ENCODE results near the gene FPR3. TPM values are rescaled to one million over a fixed set of nuclear protein-coding genes. Genes with fewer than 3 reads are reported as not detected.
A peak's percentile ranks its signal among the peaks of the same experiment; 100 is the strongest.

FPR3 gene
- total and polyA plus RNA-seq, 12 donors: 0.73 to 16.5 (median 3.1) TPM

DNA sequence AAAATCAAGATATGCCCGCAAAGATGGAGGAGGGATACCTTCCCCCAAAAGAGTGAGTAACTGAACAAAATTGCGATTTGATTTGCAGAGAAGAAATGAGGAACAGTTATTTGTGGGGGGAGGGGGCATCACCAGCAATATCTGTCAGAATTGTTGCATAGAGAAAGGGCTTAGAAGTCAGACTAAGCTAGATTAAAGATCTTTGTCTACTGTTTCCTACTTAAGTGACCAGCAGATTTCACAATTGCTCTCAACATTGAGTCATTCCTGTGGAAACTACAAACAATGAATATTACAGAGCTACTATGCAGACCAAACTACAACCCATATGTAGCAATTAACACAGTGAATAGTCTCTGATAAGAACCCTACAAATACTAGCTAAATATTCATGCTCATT is 27.4 kb downstream of the FPR3 start:
- WGBS, 2 donors: 83 to 89% methylated on average over 2 of the region's 2 CpGs
- intact Hi-C loops (cut with DNase I): no loop called here
- DNase-seq (no peak), ATAC-seq (peak in 1 of 8 donors; percentile 33)
- Histone ChIP-seq H3K4me1 (peaks cover 0 to 78% (median 0%) of the 10 kb centered on the region in 9 donors), H3K9me3 (peaks cover 0 to 9% (median 0%) of the 10 kb centered on the region in 11 donors), H3K27ac (peak overlapping the region in 1 of 10 donors; percentile 83), H3K36me3 (no peaks in the 10 kb centered on the region), H3K4me3 (no peak overlapping the region), H3K27me3 (no peaks in the 10 kb centered on the region)
- TF ChIP-seq, protein P1, sequence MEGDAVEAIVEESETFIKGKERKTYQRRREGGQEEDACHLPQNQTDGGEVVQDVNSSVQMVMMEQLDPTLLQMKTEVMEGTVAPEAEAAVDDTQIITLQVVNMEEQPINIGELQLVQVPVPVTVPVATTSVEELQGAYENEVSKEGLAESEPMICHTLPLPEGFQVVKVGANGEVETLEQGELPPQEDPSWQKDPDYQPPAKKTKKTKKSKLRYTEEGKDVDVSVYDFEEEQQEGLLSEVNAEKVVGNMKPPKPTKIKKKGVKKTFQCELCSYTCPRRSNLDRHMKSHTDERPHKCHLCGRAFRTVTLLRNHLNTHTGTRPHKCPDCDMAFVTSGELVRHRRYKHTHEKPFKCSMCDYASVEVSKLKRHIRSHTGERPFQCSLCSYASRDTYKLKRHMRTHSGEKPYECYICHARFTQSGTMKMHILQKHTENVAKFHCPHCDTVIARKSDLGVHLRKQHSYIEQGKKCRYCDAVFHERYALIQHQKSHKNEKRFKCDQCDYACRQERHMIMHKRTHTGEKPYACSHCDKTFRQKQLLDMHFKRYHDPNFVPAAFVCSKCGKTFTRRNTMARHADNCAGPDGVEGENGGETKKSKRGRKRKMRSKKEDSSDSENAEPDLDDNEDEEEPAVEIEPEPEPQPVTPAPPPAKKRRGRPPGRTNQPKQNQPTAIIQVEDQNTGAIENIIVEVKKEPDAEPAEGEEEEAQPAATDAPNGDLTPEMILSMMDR (IDR thresholded peaks at IDR 0.05): no peak

DNA sequence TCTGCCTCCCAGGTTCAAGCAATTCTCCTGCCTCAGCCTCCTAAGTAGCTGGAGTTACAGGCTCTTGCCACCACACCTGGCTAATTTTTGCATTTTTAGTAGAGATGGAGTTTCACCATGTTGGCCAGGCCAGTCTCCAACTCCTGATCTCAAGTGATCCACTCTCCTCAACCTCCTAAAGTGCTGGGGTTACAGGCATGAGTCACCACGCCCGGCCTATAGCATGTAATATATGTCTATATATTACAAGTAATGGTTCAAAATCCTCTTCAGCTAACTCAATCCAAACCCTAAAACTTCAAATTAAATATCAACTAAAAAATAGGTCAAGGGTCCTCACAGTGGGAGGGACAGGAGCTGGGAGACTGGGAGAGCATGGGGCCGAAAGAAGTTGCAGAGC is 28.0 kb downstream of the FPR3 start:
- Histone ChIP-seq H3K36me3 (no peaks in the 10 kb centered on the region), H3K4me1 (peaks cover 0 to 74% (median 0%) of the 10 kb centered on the region in 9 donors), H3K27me3 (no peaks in the 10 kb centered on the region), H3K4me3 (no peak overlapping the region), H3K9me3 (peaks cover 0 to 10% (median 0%) of the 10 kb centered on the region in 11 donors), H3K27ac (peak overlapping the region in 1 of 10 donors; percentile 83)
- 94 to 98% methylated on average over 3 of the region's 3 CpGs for WGBS, 2 donors
- TF ChIP-seq, protein P1 (IDR thresholded peaks at IDR 0.05): no peak
- ATAC-seq: no peak
- intact Hi-C loops (cut with DNase I): no loop called here
- no peak for DNase-seq

DNA sequence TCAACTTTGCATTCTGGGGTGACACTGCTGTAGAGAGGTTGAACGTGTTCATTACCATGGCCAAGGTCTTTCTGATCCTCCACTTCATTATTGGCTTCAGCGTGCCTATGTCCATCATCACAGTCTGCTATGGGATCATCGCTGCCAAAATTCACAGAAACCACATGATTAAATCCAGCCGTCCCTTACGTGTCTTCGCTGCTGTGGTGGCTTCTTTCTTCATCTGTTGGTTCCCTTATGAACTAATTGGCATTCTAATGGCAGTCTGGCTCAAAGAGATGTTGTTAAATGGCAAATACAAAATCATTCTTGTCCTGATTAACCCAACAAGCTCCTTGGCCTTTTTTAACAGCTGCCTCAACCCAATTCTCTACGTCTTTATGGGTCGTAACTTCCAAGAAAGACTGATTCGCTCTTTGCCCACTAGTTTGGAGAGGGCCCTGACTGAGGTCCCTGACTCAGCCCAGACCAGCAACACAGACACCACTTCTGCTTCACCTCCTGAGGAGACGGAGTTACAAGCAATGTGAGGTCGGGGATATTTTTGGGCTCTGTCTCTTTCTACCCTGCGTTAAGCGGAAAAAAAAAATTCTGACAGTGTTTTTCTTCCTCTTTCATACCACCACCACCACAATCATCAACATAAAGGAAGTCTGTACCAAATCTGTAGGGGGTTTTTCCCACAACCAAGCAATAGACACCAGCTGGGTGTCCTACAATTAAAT is 29.5 kb downstream of the FPR3 start:
- TF ChIP-seq, protein P1 (IDR thresholded peaks at IDR 0.05): no peak
- DNase-seq: no peak
- H3K4me3 ChIP-seq: no peak overlapping the region
- no peaks in the 10 kb centered on the region for H3K27me3 ChIP-seq
- peak overlapping the region in 4 of 10 donors; percentile 25 to 83 (median 36) for H3K27ac ChIP-seq
- peaks cover 0 to 19% (median 0%) of the 10 kb centered on the region in 11 donors for H3K9me3 ChIP-seq
- WGBS, 2 donors: 85 to 87% methylated on average over 13 of the region's 13 CpGs
- H3K36me3 ChIP-seq: no peaks in the 10 kb centered on the region
- H3K4me1 ChIP-seq: peaks cover 0 to 70% (median 0%) of the 10 kb centered on the region in 9 donors
- peak in 5 of 8 donors; percentile 53 to 78 (median 57) for ATAC-seq
- intact Hi-C loops (cut with DNase I): no loop called here

DNA sequence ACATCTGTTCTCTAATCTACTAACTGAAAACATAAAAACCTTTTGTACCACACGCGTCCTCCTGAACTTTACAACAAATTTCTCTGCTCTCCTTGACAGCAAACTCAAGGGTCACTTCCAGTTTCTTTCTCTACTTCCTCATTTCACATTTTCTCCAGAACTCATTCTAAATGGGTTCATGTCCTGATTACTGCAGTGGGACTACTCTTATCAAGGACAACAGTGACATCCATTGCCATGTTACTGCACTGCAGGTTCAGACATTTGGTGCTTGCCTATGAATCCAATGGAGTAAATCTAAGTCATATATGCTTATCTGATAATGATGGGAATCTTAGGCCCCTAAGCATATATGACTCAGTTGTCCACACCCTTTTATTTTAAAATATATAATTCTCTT is 35.3 kb downstream of the FPR3 start:
- intact Hi-C loops (cut with DNase I): no loop called here
- WGBS, 2 donors: 82 to 91% methylated on average over 2 of the region's 2 CpGs
- no peaks in the 10 kb centered on the region for H3K27me3 ChIP-seq

More for the DNA sequence above, 35.3 kb downstream of the FPR3 start:
- H3K4me1 ChIP-seq: peaks cover 0 to 20% (median 0%) of the 10 kb centered on the region in 9 donors
- no peak overlapping the region for H3K4me3 ChIP-seq
- TF ChIP-seq, protein P1 (IDR thresholded peaks at IDR 0.05): peak in 5 of 9 donors; percentile 25 to 51 (median 43)
- peak overlapping the region in 2 of 10 donors; percentile 6 to 79 for H3K27ac ChIP-seq
- peaks cover 0 to 20% (median 0%) of the 10 kb centered on the region in 11 donors for H3K9me3 ChIP-seq
- ATAC-seq (peak in 6 of 8 donors; percentile 41 to 71 (median 60)), DNase-seq (no peak)
- no peaks in the 10 kb centered on the region for H3K36me3 ChIP-seq
